Right lobe of liver (tissue), 4 donors: Measurements from ENCODE around the gene UEVLD.

Experiments
- CTCF ChIP-seq, 4 donors: fragments of 200-600 bp in 3 of 4; fragments of 450-650 bp in 1 of 4; IDR thresholded peaks; one replicate each; pipeline versions ENCODE4 v1.5.1 to v1.8.0; 2016 to 2022; ENCODE audit warnings: antibody characterized with exemption in 4 of 4, mild to moderate bottlenecking in 2 of 4
- POLR2A ChIP-seq: fragments of 450-650 bp; IDR thresholded peaks from one replicate; pipeline ENCODE4 v1.6.1; 2017; ENCODE audit warnings: antibody characterized with exemption, mild to moderate bottlenecking
- donor health status: DM: no; HTN: no; CAD: no.
- donor health status: DM: no; HTN: no; CAD: no.
- donor health status: DM: no; HTN: yes; CAD: no.

- TF ChIP-seq CTCF (IDR thresholded peaks at IDR 0.05), result no peak
- no peak for TF ChIP-seq POLR2A
These were observed 23.9 kb upstream of the UEVLD start for GRCh38 chr11:18612394-18612793.
